Tibial nerve (tissue), 4 donors: ENCODE results near the gene ERBIN.

ENCODE experiments used
- CTCF ChIP-seq, 5 experiments: fragments of 200-600 bp in 3 of 5; fragments of 450-650 bp in 2 of 5; sonication (generic) in 3 of 5; IDR thresholded peaks; one replicate each; pipeline ENCODE4 v1.5.1; 2016 to 2019; ENCODE audit warnings: antibody characterized with exemption in 5 of 5, mild to moderate bottlenecking in 3 of 5, moderate library complexity in 2 of 5
- EP300 ChIP-seq, 2 donors: sonication (generic); formaldehyde crosslinking; IDR thresholded peaks; one replicate each; pipeline ENCODE4 v1.6.1; 2017; ENCODE audit warnings: antibody characterized with exemption in 2 of 2, mild to moderate bottlenecking in 1 of 2

- TF ChIP-seq CTCF (IDR thresholded peaks at IDR 0.05) (no peak), EP300 (IDR thresholded peaks at IDR 0.05) (peak in 1 of 2 donors; percentile 31)
These were observed 12.9 kb upstream of the ERBIN start for GRCh38 chr5:65913519-65913918.
